ENCODE measurements around the gene SLC9A4.
"Not testable (repeated sequence)": the region's sequence is repeated elsewhere in the genome, so short reads cannot be mapped to it uniquely, and the experiment has no call there.

The SLC9A4 gene

GRCh38 chr2:102551329-102552096 lies 78.5 kb downstream of the SLC9A4 start:
- DNase-seq, result no peak

GRCh38 chr2:102553601-102554000 lies 80.6 kb downstream of the SLC9A4 start:
- no peak for DNase-seq

- no peak for DNase-seq
Observed at GRCh38 chr2:102558463-102558862, 85.4 kb downstream of the SLC9A4 start.

- DNase-seq, result not testable (repeated sequence)
Observed at GRCh38 chr2:102562542-102562941, 89.5 kb downstream of the SLC9A4 start.

- no peak for DNase-seq
Observed at GRCh38 chr2:102575888-102576287, 102.9 kb downstream of the SLC9A4 start.

GRCh38 chr2:102578376-102578775 lies 105.3 kb downstream of the SLC9A4 start:
- no peak for DNase-seq

GRCh38 chr2:102581911-102582310 lies 108.9 kb downstream of the SLC9A4 start:
- no peak for DNase-seq

- DNase-seq, result no peak
Observed at GRCh38 chr2:102582845-102583244, 109.8 kb downstream of the SLC9A4 start.

Measured in activated CD4-positive, CD25-positive, alpha-beta regulatory T cell treated with anti-CD3 and anti-CD28 coated beads, Interleukin-2, amount 50 U/mL, for 72 hours (primary cell).